OCI-LY7 (cell line): ENCODE measurements around the gene TAF6. TPM values are rescaled to one million over a fixed set of nuclear protein-coding genes. Genes with fewer than 3 reads are reported as not detected.

ENCODE experiments used
- BruUV-seq: library from RNA; stranded (reverse); fragments of 400-500 nt; replicated peaks from 2 replicates; lab custom pipeline; 2021; lab: Mats Ljungman, UMichigan
- CTCF ChIA-PET: fragments of 300-600 bp; sonication (Branson Sonifier 250); formaldehyde crosslinking; loops from one replicate; lab custom pipeline; 2022; ENCODE audit warnings: antibody characterized with exemption; ENCODE audit not compliant: unreplicated experiment; lab: Charles Lee
- POLR2A ChIA-PET: fragments of 300-600 bp; sonication (Branson Sonifier 250); formaldehyde crosslinking; loops from one replicate; lab custom pipeline; 2022; ENCODE audit warnings: antibody characterized with exemption; lab: Charles Lee
- DNase-seq: peaks from one replicate; pipeline ENCODE4 v3.0.0-alpha.2; 2015; ENCODE audit warnings: low spot score
- H2AFZ ChIP-seq: fragments of 200-600 bp; sonication (generic), shearing (Covaris generic); 2 replicates; pipeline ENCODE4 v1.6.1; 2014; ENCODE audit warnings: mild to moderate bottlenecking, antibody characterized with exemption, low read length, moderate library complexity
- H3K27ac ChIP-seq: fragments of 200-600 bp; sonication (generic); 2 replicates; pipeline ENCODE4 v1.5.1; 2014; ENCODE audit warnings: mixed run types, low read depth, mild to moderate bottlenecking, moderate library complexity, low read length, inconsistent platforms; ENCODE audit not compliant: poor library complexity, severe bottlenecking
- H3K36me3 ChIP-seq: fragments of 200-600 bp; sonication (generic); 2 replicates; pipeline ENCODE4 v1.6.1; 2014; ENCODE audit warnings: mild to moderate bottlenecking, antibody characterized with exemption, low read length, moderate library complexity, mixed read lengths; ENCODE audit not compliant: insufficient read depth
- H3K4me1 ChIP-seq: fragments of 200-600 bp; sonication (generic); 2 replicates; pipeline ENCODE4 v1.5.1; 2014; ENCODE audit warnings: mild to moderate bottlenecking, low read length; ENCODE audit not compliant: insufficient read depth, poor library complexity, severe bottlenecking
- H3K4me2 ChIP-seq: fragments of 200-600 bp; sonication (generic); 2 replicates; pipeline ENCODE4 v1.6.1; 2014; ENCODE audit warnings: mild to moderate bottlenecking, low read length
- H3K4me3 ChIP-seq: fragments of 200-600 bp; sonication (generic); 2 replicates; pipeline ENCODE4 v1.5.1; 2014; ENCODE audit warnings: mild to moderate bottlenecking, low read depth, low read length; ENCODE audit not compliant: poor library complexity, severe bottlenecking
- H3K79me2 ChIP-seq: fragments of 200-600 bp; sonication (generic); 2 replicates; pipeline ENCODE4 v1.6.1; 2016; ENCODE audit warnings: low read depth, mild to moderate bottlenecking, low read length, moderate library complexity, mixed read lengths; ENCODE audit not compliant: insufficient read depth
- H3K9me2 ChIP-seq: fragments of 200-600 bp; sonication (generic); 2 replicates; pipeline ENCODE4 v1.6.1; 2016; ENCODE audit warnings: mild to moderate bottlenecking, low read length, mixed read lengths; ENCODE audit not compliant: insufficient read depth
- H3K9me3 ChIP-seq: fragments of 200-600 bp; sonication (generic); 2 replicates; pipeline ENCODE4 v1.6.1; 2014; ENCODE audit warnings: mild to moderate bottlenecking, mixed run types, low read length, mixed read lengths
- H4K20me1 ChIP-seq: fragments of 200-600 bp; sonication (generic); 2 replicates; pipeline ENCODE4 v1.6.1; 2014; ENCODE audit warnings: mild to moderate bottlenecking, antibody characterized with exemption, low read length, moderate library complexity, mixed read lengths; ENCODE audit not compliant: insufficient read depth
- CTCF ChIP-seq: fragments of 200-600 bp; sonication (generic); conservative IDR thresholded peaks from 2 replicates; pipeline ENCODE4 v1.5.1; 2014; ENCODE audit warnings: mild to moderate bottlenecking, antibody characterized with exemption, low read length, moderate library complexity, mixed read lengths
- EZH2phosphoT487 ChIP-seq: fragments of 200-600 bp; sonication (generic); IDR thresholded peaks from 2 replicates; pipeline ENCODE4 v1.6.1; 2018; ENCODE audit warnings: low read depth, borderline replicate concordance, mild to moderate bottlenecking, mixed run types, antibody characterized with exemption, low read length, moderate library complexity, mixed read lengths
- intact Hi-C: fragments of 100-400 bp; cut with micrococcal nuclease; formaldehyde crosslinking; loops from one replicate; pipeline ENCODE4 v1.10.0; 2022; ENCODE audit not compliant: unreplicated experiment
- total RNA-seq, 2 experiments: library from RNA; depleted of rRNA in 1 of 2; stranded (reverse); fragments of >200 nt in 1 of 2; shearing (Covaris generic) in 1 of 2; gene quantifications; 2 replicates each; pipeline ENCODE4 v1.2.3, GENCODE V29; 2014 to 2022

The TAF6 gene
- total RNA-seq, 2 experiments from 2014 or later: 28.0 to 71.0 TPM

- no peak for DNase-seq
- no peaks in the 10 kb centered on the region for H3K9me2 ChIP-seq
- H3K79me2 ChIP-seq: peaks cover 27% of the 10 kb centered on the region; the same call in 1 of the 2 replicates
- peaks cover 28% of the 10 kb centered on the region; the same call in 1 of the 2 replicates for H3K36me3 ChIP-seq
- ChIA-PET CTCF (no interaction called here), POLR2A (no interaction called here)
- no peaks in the 10 kb centered on the region for H3K9me3 ChIP-seq
- no peak overlapping the region for H3K4me2 ChIP-seq
- no peak overlapping the region for H2AFZ ChIP-seq
- H3K4me1 ChIP-seq: peaks cover 33% of the 10 kb centered on the region
- TF ChIP-seq CTCF (no peak), EZH2phosphoT487 (no peak)
- no peak overlapping the region for H3K4me3 ChIP-seq
- no peaks in the 10 kb centered on the region for H4K20me1 ChIP-seq
- intact Hi-C loops: no loop called here
- no TSS peak for BruUV-seq
- no peak overlapping the region for H3K27ac ChIP-seq
Measured at GRCh38 chr7:100122067-100122466, 2.9 kb upstream of the TAF6 start.

- no peaks in the 10 kb centered on the region for H3K9me3 ChIP-seq
- DNase-seq: no peak
- H3K4me1 ChIP-seq: peaks cover 28% of the 10 kb centered on the region
- no peak for TF ChIP-seq CTCF
- no peak for TF ChIP-seq EZH2phosphoT487
- intact Hi-C loops: no loop called here
- peak overlapping the region; percentile 80 for H3K4me3 ChIP-seq
- no peaks in the 10 kb centered on the region for H4K20me1 ChIP-seq
- ChIA-PET CTCF (interaction anchor here (0.6 kb wide), 1 partner anchor 33 kb away, joined by 3 read pairs; no protein-coding TSS in a partner anchor), POLR2A (interaction anchor here (0.6 to 2.2 kb wide), 6 partner anchors 19 to 96 kb away, joined by 3 to 10 read pairs (median 4); partner anchors contain the start of genes AP4M1, LAMTOR4 and MCM7)
- no peaks in the 10 kb centered on the region for H3K9me2 ChIP-seq
- BruUV-seq: no TSS peak
- peaks cover 32% of the 10 kb centered on the region for H3K36me3 ChIP-seq
- H3K27ac ChIP-seq: peak overlapping the region; percentile 73
- peak overlapping the region; percentile 84; the same call in 1 of the 2 replicates for H2AFZ ChIP-seq
- H3K4me2 ChIP-seq: peak overlapping the region; percentile 85
- H3K79me2 ChIP-seq: peaks cover 26% of the 10 kb centered on the region; the same call in 1 of the 2 replicates
Measured at GRCh38 chr7:100120733-100121036, 1.5 kb upstream of the TAF6 start.
